ENCODE data around the gene MRPS27.

Gene MRPS27

DNA sequence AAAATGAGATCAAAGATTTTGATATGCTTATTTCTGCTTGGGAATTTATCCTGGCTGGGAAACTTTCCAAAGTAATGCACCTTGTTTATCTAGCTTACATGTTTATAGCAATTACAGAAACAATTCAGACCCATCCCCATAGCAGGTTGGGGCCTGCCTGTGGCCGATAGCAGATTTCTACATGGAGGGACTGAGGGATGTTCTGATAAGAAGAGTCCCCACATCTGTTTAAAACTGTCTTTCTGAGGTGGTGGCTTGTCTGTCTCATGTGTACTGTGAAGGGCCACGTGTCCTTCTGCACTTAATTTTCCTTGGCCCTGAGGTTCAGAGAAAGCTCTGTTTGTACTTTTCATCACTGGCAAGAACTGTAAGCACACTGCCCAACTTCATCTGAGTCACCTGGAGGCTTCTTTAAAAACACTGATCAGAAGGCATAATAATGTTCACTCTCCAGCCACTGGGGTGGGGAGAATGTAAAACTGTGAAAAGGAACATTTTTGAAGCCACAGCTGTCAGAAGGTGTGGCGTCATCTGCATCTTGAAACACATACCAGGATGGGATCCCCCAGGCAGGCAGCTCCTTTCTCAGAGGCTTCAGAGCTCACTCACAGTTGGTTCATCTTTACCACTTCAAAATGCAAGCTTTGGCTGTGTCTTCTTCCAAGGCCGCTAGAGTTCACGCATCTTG, 132.5 kb downstream of the MRPS27 start:
- peaks cover 25% of the 10 kb centered on the region; the same call in 1 of the 2 replicates for H3K36me3 ChIP-seq (ENCODE audit: insufficient read depth, low read length)
- no peaks in the 10 kb centered on the region for H3K9me3 ChIP-seq (ENCODE audit: low read depth, low read length)
- no peak overlapping the region for H3K9ac ChIP-seq (ENCODE audit: insufficient read length)
- no peak for TF ChIP-seq POLR2AphosphoS5 (IDR thresholded peaks at IDR 0.05; ENCODE audit: borderline replicate concordance, low read depth, low read length)
- no peak for TF ChIP-seq EZH2 (IDR thresholded peaks at IDR 0.05)
- TF ChIP-seq FOXP2 (optimal IDR thresholded peaks at IDR 0.05; ENCODE audit: control extremely low read depth, extremely low read length, insufficient read depth) = no peak
- H3K27ac ChIP-seq = no peak overlapping the region
- no peak overlapping the region for H3K4me3 ChIP-seq
- no peak for DNase-seq (ENCODE audit: low read depth, low spot score)

DNA sequence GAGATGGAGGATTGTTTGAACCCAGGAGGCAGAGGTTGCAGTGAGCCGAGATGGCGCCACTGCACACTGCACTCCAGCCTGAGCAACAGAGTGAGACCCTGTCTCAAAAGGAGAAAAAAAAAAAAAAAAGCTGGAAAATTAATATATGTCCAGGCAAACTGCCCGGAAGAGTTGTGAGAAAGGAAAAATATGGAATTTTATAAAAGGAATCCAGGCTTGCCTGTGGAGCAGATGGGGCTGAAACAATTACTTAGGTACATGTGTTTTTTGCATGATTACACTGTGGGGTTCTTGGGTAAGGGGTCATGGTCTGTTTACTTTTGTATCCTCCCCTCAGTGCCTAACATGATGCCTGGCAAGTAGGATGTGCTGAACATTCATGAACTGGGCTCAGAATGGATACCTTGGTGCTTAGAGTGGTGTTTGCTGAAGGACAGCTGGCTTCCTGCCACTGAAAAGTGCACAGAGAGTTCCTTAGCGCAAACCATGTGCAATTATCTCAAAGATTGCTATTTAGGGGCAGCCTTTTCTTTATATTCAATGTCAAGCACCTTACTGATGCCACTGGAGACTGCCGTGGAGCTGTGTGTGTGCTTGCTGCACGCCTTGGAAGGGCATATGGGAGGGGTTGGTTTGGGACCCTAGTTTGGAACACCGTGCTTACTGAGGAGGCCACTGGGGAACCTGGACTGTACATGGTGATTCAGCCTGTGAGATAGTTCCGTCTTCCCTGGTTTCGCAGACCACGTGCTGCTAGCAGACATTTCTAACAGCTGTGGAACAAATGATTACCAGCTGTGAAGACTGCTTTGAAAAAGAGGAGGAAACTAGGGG, 134.3 kb downstream of the MRPS27 start:
- no peak for TF ChIP-seq FOXP2 (optimal IDR thresholded peaks at IDR 0.05; ENCODE audit: control extremely low read depth, extremely low read length, insufficient read depth)
- TF ChIP-seq EZH2 (IDR thresholded peaks at IDR 0.05) = no peak
- TF ChIP-seq POLR2AphosphoS5 (IDR thresholded peaks at IDR 0.05; ENCODE audit: borderline replicate concordance, low read depth, low read length) = no peak

GRCh38 chr5:72184408-72184807, 135.6 kb downstream of the MRPS27 start:
- Histone ChIP-seq H3K9ac (ENCODE audit: insufficient read length) (no peak overlapping the region), H3K27ac (no peak overlapping the region), H3K9me3 (ENCODE audit: low read depth, low read length) (no peaks in the 10 kb centered on the region), H3K36me3 (ENCODE audit: insufficient read depth, low read length) (peaks cover 25% of the 10 kb centered on the region; the same call in 1 of the 2 replicates), H3K4me3 (no peak overlapping the region)
- TF ChIP-seq FOXP2 (optimal IDR thresholded peaks at IDR 0.05; ENCODE audit: control extremely low read depth, extremely low read length, insufficient read depth) (no peak), POLR2AphosphoS5 (IDR thresholded peaks at IDR 0.05; ENCODE audit: borderline replicate concordance, low read depth, low read length) (no peak), EZH2 (IDR thresholded peaks at IDR 0.05) (no peak)
- no peak for DNase-seq (ENCODE audit: low read depth, low spot score)

More for the DNA sequence above, 134.3 kb downstream of the MRPS27 start:
- H3K36me3 ChIP-seq (ENCODE audit: insufficient read depth, low read length) = peaks cover 25% of the 10 kb centered on the region; the same call in 1 of the 2 replicates
- H3K27ac ChIP-seq = peak overlapping the region; percentile 3; the same call in 1 of the 2 replicates
- no peak overlapping the region for H3K4me3 ChIP-seq
- no peak for DNase-seq (ENCODE audit: low read depth, low spot score)
- H3K9ac ChIP-seq (ENCODE audit: insufficient read length) = no peak overlapping the region
- no peaks in the 10 kb centered on the region for H3K9me3 ChIP-seq (ENCODE audit: low read depth, low read length)

GRCh38 chr5:72183101-72183520, 136.9 kb downstream of the MRPS27 start:
- peaks cover 25% of the 10 kb centered on the region; the same call in 1 of the 2 replicates for H3K36me3 ChIP-seq (ENCODE audit: insufficient read depth, low read length)

DNA sequence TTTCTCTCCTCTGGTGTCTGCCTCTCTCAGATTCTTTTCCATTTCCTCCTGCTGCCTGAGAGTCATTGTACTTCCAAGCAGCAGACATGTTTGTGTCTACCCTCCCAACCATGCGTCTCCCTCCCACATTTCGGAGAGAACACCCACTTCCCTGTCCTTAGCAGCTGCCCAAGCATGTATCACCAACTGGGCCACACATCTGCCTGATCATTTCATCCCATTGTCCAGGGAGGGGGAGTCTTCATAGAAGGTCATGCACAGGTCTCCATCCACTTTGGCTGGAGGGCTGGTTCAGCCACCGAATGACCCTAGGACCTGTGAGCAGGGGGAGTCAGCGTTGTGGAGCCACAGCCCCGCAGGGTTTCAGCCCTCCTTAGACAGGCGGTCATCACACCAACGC, 137.4 kb downstream of the MRPS27 start:
- H3K27ac ChIP-seq = no peak overlapping the region
- no peaks in the 10 kb centered on the region for H3K9me3 ChIP-seq (ENCODE audit: low read depth, low read length)
- H3K4me3 ChIP-seq = no peak overlapping the region

More at GRCh38 chr5:72183101-72183520, 136.9 kb downstream of the MRPS27 start:
- H3K9me3 ChIP-seq (ENCODE audit: low read depth, low read length) = no peaks in the 10 kb centered on the region
- no peak for DNase-seq (ENCODE audit: low read depth, low spot score)
- TF ChIP-seq POLR2AphosphoS5 (IDR thresholded peaks at IDR 0.05; ENCODE audit: borderline replicate concordance, low read depth, low read length) (no peak), EZH2 (IDR thresholded peaks at IDR 0.05) (no peak)
- no peak overlapping the region for H3K27ac ChIP-seq
- no peak overlapping the region for H3K9ac ChIP-seq (ENCODE audit: insufficient read length)
- no peak overlapping the region for H3K4me3 ChIP-seq

DNA sequence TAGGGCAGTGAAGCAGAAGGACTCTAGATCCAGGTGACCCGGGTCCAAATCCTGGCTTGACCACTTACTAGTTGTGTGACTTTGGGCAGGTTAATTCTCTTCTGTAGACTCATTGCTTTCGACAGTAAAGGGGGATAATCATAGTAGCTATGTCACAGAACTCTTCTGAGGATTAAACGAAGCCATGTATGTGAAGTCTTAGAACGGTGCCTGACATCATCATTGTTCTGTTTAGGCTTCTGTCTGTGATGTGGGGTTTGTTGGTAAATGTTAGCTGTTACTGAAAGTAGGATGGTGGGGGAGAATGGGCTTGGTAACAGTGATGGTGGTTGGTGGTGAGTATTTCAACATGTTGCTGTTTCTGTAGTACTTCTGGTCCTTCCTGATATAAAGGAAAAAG, 139.1 kb downstream of the MRPS27 start:
- Histone ChIP-seq H3K36me3 (ENCODE audit: insufficient read depth, low read length) (peaks cover 14% of the 10 kb centered on the region; the same call in 1 of the 2 replicates), H3K4me3 (no peak overlapping the region), H3K27ac (no peak overlapping the region), H3K9me3 (ENCODE audit: low read depth, low read length) (no peaks in the 10 kb centered on the region), H3K9ac (ENCODE audit: insufficient read length) (no peak overlapping the region)
- TF ChIP-seq EZH2 (IDR thresholded peaks at IDR 0.05) (no peak), POLR2AphosphoS5 (IDR thresholded peaks at IDR 0.05; ENCODE audit: borderline replicate concordance, low read depth, low read length) (no peak), FOXP2 (optimal IDR thresholded peaks at IDR 0.05; ENCODE audit: control extremely low read depth, extremely low read length, insufficient read depth) (no peak)
- no peak for DNase-seq (ENCODE audit: low read depth, low spot score)

More for the DNA sequence above, 137.4 kb downstream of the MRPS27 start:
- no peak for DNase-seq (ENCODE audit: low read depth, low spot score)
- H3K9ac ChIP-seq (ENCODE audit: insufficient read length) = no peak overlapping the region
- peaks cover 25% of the 10 kb centered on the region; the same call in 1 of the 2 replicates for H3K36me3 ChIP-seq (ENCODE audit: insufficient read depth, low read length)
- TF ChIP-seq FOXP2 (optimal IDR thresholded peaks at IDR 0.05; ENCODE audit: control extremely low read depth, extremely low read length, insufficient read depth) (no peak), POLR2AphosphoS5 (IDR thresholded peaks at IDR 0.05; ENCODE audit: borderline replicate concordance, low read depth, low read length) (no peak), EZH2 (IDR thresholded peaks at IDR 0.05) (no peak)

GRCh38 chr5:72179816-72180440, 140.1 kb downstream of the MRPS27 start:
- no peak overlapping the region for H3K9ac ChIP-seq (ENCODE audit: insufficient read length)
- H3K9me3 ChIP-seq (ENCODE audit: low read depth, low read length) = no peaks in the 10 kb centered on the region
- DNase-seq (ENCODE audit: low read depth, low spot score) = no peak
- no peak overlapping the region for H3K27ac ChIP-seq
- peaks cover 12% of the 10 kb centered on the region; the same call in 1 of the 2 replicates for H3K36me3 ChIP-seq (ENCODE audit: insufficient read depth, low read length)
- no peak overlapping the region for H3K4me3 ChIP-seq
- TF ChIP-seq EZH2 (IDR thresholded peaks at IDR 0.05) (no peak), POLR2AphosphoS5 (IDR thresholded peaks at IDR 0.05; ENCODE audit: borderline replicate concordance, low read depth, low read length) (no peak), FOXP2 (optimal IDR thresholded peaks at IDR 0.05; ENCODE audit: control extremely low read depth, extremely low read length, insufficient read depth) (no peak)
